Transverse colon (tissue), 4 donors: ENCODE results near the gene PPFIA1.

Experiments used
- EP300 ChIP-seq: sonication (generic); formaldehyde crosslinking; IDR thresholded peaks from one replicate; pipeline ENCODE4 v1.6.1; 2017; ENCODE audit warnings: antibody characterized with exemption, low read depth
- POLR2A ChIP-seq: fragments of 450-650 bp; IDR thresholded peaks from one replicate; pipeline ENCODE4 v1.6.1; 2016; ENCODE audit warnings: antibody characterized with exemption, mild to moderate bottlenecking, moderate library complexity
- POLR2AphosphoS5 ChIP-seq, 3 donors: sonication (generic); formaldehyde crosslinking; IDR thresholded peaks; one replicate each; pipeline ENCODE4 v1.6.1; 2016; ENCODE audit warnings: antibody characterized with exemption in 3 of 3
- TF ChIP-seq, protein P1 (sequence below), 5 experiments: fragments of 200-600 bp in 3 of 5; fragments of 450-650 bp in 2 of 5; sonication (generic) in 3 of 5; IDR thresholded peaks; 1 replicate in 2 of 5; 2 replicates in 3 of 5; pipeline ENCODE4 v1.5.1; 2016 to 2017; ENCODE audit warnings: antibody characterized with exemption in 5 of 5, inconsistent platforms in 3 of 5, mild to moderate bottlenecking in 2 of 5, moderate library complexity in 1 of 5

DNA sequence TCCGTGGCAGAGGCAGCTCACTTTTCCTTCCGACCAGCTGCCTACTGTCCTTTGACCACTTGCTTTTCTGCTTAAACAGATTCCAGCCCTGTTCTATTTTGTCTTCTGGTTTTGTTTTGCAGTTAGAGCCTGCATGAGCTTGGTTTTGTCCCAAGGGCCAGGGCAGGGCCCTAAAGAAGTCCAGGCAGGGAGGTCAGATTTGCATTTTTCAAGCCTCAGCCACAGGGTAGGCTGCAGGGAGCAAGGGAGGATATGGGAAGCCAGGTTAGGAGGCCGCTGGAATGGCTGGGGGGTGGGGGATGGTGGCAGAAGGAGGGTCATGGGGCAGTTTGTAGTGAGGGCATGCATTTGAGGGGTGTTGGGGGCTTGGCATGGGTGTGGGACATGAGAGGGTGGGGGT is 44.3 kb upstream of the PPFIA1 start:
- TF ChIP-seq, protein P1, sequence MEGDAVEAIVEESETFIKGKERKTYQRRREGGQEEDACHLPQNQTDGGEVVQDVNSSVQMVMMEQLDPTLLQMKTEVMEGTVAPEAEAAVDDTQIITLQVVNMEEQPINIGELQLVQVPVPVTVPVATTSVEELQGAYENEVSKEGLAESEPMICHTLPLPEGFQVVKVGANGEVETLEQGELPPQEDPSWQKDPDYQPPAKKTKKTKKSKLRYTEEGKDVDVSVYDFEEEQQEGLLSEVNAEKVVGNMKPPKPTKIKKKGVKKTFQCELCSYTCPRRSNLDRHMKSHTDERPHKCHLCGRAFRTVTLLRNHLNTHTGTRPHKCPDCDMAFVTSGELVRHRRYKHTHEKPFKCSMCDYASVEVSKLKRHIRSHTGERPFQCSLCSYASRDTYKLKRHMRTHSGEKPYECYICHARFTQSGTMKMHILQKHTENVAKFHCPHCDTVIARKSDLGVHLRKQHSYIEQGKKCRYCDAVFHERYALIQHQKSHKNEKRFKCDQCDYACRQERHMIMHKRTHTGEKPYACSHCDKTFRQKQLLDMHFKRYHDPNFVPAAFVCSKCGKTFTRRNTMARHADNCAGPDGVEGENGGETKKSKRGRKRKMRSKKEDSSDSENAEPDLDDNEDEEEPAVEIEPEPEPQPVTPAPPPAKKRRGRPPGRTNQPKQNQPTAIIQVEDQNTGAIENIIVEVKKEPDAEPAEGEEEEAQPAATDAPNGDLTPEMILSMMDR (IDR thresholded peaks at IDR 0.05), result no peak
- TF ChIP-seq POLR2AphosphoS5 (IDR thresholded peaks at IDR 0.05) (no peak), EP300 (no peak), POLR2A (no peak)
